CD4-positive, alpha-beta memory T cell (primary cell): ENCODE measurements around the gene GLRB. TPM values are rescaled to one million over a fixed set of nuclear protein-coding genes. Genes with fewer than 3 reads are reported as not detected.

Source experiments
- CTCF ChIA-PET: fragments of 350-600 bp; sonication (Branson Sonifier 250); formaldehyde crosslinking; loops from one replicate; lab custom pipeline; 2021; ENCODE audit warnings: inconsistent platforms; ENCODE audit not compliant: partially characterized antibody; lab: Charles Lee
- POLR2A ChIA-PET: fragments of 350-600 bp; sonication (Branson Sonifier 250); formaldehyde crosslinking; loops from one replicate; lab custom pipeline; 2021; ENCODE audit not compliant: partially characterized antibody; lab: Charles Lee
- DNase-seq, 5 donors: peaks; one replicate each; pipeline versions ENCODE4 v3.0.0 to v3.0.0-alpha.2; 2020 to 2022; ENCODE audit warnings: mixed read lengths in 1 of 5
- H3K27ac ChIP-seq: one replicate; pipeline ENCODE4 v1.7.0; 2013; ENCODE audit warnings: low read depth, low read length
- H3K27me3 ChIP-seq: 2 replicates; pipeline ENCODE4 v1.7.0; 2013; ENCODE audit warnings: mild to moderate bottlenecking, low read length, moderate library complexity; ENCODE audit not compliant: insufficient read depth
- H3K36me3 ChIP-seq: 2 replicates; pipeline ENCODE4 v1.7.0; 2013; ENCODE audit warnings: mild to moderate bottlenecking, low read length, moderate library complexity; ENCODE audit not compliant: insufficient read depth
- H3K4me1 ChIP-seq: 2 replicates; pipeline ENCODE4 v1.7.0; 2013; ENCODE audit warnings: mild to moderate bottlenecking, low read length, moderate library complexity; ENCODE audit not compliant: insufficient read depth
- H3K4me3 ChIP-seq, 2 donors: one replicate each; pipeline ENCODE4 v1.7.0; 2013; ENCODE audit warnings: low read length in 2 of 2, mild to moderate bottlenecking in 1 of 2
- H3K9me3 ChIP-seq, 2 donors: one replicate each; pipeline ENCODE4 v1.7.0; 2013; ENCODE audit warnings: low read length in 2 of 2, control low read depth in 1 of 2; ENCODE audit not compliant: control insufficient read depth in 1 of 2
- H3K27ac Mint-ChIP-seq, 7 donors: one replicate each; pipeline ENCODE4 v1.8.0; 2020 to 2021; ENCODE audit warnings: mixed read lengths in 7 of 7, mild to moderate bottlenecking in 6 of 7, inconsistent platforms in 3 of 7, moderate library complexity in 3 of 7
- H3K27me3 Mint-ChIP-seq, 2 donors: one replicate each; pipeline ENCODE4 v1.8.0; 2020 to 2021; ENCODE audit warnings: mixed read lengths in 2 of 2
- H3K36me3 Mint-ChIP-seq, 2 donors: one replicate each; pipeline ENCODE4 v1.8.0; 2020 to 2021; ENCODE audit warnings: mixed read lengths in 2 of 2, inconsistent platforms in 1 of 2, mild to moderate bottlenecking in 1 of 2
- H3K4me1 Mint-ChIP-seq, 4 donors: one replicate each; pipeline ENCODE4 v1.8.0; 2020 to 2021; ENCODE audit warnings: mixed read lengths in 4 of 4, mild to moderate bottlenecking in 1 of 4
- H3K4me3 Mint-ChIP-seq, 8 donors: one replicate each; pipeline ENCODE4 v1.8.0; 2020 to 2021; ENCODE audit warnings: mixed read lengths in 8 of 8, mild to moderate bottlenecking in 7 of 8, moderate library complexity in 6 of 8, inconsistent platforms in 3 of 8
- H3K9me3 Mint-ChIP-seq, 8 donors: one replicate each; pipeline ENCODE4 v1.8.0; 2020 to 2021; ENCODE audit warnings: mixed read lengths in 8 of 8, mild to moderate bottlenecking in 5 of 8, inconsistent platforms in 3 of 8, moderate library complexity in 1 of 8
- intact Hi-C: fragments of 100-400 bp; cut with micrococcal nuclease; formaldehyde crosslinking; loops from one replicate; pipeline ENCODE4 v1.15.1; 2023
- polyA plus RNA-seq, 2 donors: library from polyadenylated mRNA; unstranded; fragments of 300-500 nt; fragmentation: Illumina TruSeq; gene quantifications; one replicate each; pipeline ENCODE4 v1.2.3, GENCODE V29; 2021
- total RNA-seq, 2 experiments: library from RNA; stranded (reverse); gene quantifications; one replicate each; pipeline ENCODE4 v1.2.3, GENCODE V29; 2021

The GLRB gene
- not detected for total RNA-seq
- not detected for polyA plus RNA-seq

DNA sequence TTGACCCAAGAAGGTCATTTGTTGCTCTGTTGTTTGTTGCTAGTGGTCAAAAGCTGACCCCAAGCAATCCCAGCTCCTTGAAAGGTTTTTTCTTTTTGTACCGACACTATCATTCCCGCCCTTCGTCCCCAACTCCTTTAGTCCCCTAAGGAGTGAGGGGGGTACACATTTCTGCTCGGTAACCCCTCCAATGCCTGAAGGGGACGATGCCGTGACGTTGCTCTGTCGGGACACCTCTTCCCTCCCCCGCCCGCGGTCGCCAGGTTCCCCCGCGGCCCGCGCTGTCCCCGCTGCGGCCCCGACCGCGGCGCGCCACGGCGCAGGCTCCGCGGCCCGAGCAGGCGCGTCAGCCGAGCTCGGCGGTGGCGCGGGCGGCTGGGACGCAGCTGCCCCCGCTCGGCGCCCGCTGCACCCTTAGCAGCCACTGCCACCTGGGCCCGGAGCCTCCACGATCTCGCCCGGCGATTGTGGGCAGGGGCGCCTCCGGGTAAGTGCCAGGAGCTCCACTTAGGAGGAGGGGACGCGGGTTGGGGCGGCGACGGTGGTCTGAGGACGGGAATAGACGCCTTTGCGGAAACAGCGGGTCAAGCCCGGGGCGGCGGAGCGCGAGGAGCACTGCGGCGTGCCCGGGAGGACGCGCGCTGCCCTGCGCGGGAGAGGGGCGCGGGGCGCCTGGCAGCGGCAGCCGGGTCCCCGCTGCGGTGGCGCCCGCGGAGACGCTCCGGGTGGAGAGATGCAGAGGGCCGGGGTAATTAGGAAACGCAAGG is at the start of gene GLRB:
GLRB (plus strand) TSS at position 340 of the 767 bp plus-strand sequence. CDS start 1,875 bp downstream, outside the sequence.
- no peak for DNase-seq
- Mint-ChIP-seq H3K4me3 (no peak within 1 kb of the TSS), H3K27me3 (peaks cover 2 to 3% of the 10 kb centered on the region in 2 donors), H3K36me3 (no peaks in the 10 kb centered on the region), H3K27ac (no peak within 1 kb of the TSS), H3K4me1 (no peaks in the 10 kb centered on the region), H3K9me3 (peaks cover 0 to 8% (median 2%) of the 10 kb centered on the region in 8 donors)
- Histone ChIP-seq H3K27ac (no peak within 1 kb of the TSS), H3K27me3 (no peaks in the 10 kb centered on the region), H3K4me1 (no peaks in the 10 kb centered on the region), H3K4me3 (no peak within 1 kb of the TSS), H3K36me3 (no peaks in the 10 kb centered on the region), H3K9me3 (no peaks in the 10 kb centered on the region)
- POLR2A ChIA-PET: no interaction called here
- CTCF ChIA-PET: no interaction called here
- intact Hi-C loops: no loop called here

DNA sequence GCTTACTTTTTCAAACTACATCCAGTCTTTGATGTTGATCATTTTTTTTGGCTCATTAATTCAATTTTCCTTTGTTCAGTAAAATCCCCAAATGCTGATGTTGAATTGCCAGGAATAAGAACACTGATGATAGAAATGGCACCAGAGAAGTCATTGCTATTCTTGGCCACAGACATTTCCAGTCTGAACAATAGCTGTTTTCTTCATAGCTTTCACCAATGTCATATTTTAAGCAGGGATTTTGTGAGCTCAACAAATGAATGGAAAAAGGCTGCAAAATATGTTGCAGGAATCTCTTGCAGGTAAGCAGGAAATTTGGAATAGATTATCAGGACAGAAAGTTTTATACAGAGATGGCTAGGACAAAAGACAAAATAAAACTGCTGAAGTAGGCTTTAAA is 40.5 kb upstream of the GLRB start:
- H3K36me3 ChIP-seq: no peaks in the 10 kb centered on the region
- Mint-ChIP-seq H3K27me3 (no peaks in the 10 kb centered on the region), H3K4me1 (no peaks in the 10 kb centered on the region), H3K4me3 (no peak overlapping the region), H3K9me3 (peaks cover 0 to 2% (median 0%) of the 10 kb centered on the region in 8 donors), H3K27ac (no peak overlapping the region), H3K36me3 (no peaks in the 10 kb centered on the region)
- no peaks in the 10 kb centered on the region for H3K9me3 ChIP-seq
- no peak overlapping the region for H3K4me3 ChIP-seq
- H3K27ac ChIP-seq: no peak overlapping the region
- no peaks in the 10 kb centered on the region for H3K27me3 ChIP-seq
- no peaks in the 10 kb centered on the region for H3K4me1 ChIP-seq
- intact Hi-C loops: no loop called here
- POLR2A ChIA-PET: no interaction called here
- CTCF ChIA-PET: interaction anchor here (0.7 to 1.4 kb wide), 2 partner anchors 15 to 950 kb away, joined by 3 to 4 read pairs; no protein-coding TSS in a partner anchor
- DNase-seq: no peak

DNA sequence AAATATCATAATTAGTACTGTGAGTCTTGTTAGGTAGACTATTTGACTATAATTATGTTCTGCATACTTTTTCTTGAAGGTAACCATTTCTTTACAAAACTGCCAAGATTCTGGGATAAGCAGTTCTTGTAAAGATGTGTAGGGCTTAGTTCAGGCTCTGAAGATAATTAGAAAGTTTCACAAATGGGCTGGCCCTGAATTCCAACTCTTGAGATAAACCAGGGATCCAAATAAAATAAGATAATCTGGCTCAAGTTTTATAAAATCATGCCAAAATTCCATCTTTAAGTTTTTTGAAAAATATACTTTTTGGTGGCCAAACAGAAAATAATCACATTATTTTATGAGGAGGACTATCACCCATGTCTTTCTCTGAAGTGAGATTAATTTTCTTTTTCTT is 35.5 kb upstream of the GLRB start:
- no peaks in the 10 kb centered on the region for H3K9me3 Mint-ChIP-seq
- no peaks in the 10 kb centered on the region for H3K4me1 ChIP-seq
- no peak for DNase-seq
- H3K27ac Mint-ChIP-seq: no peak overlapping the region
- no peaks in the 10 kb centered on the region for H3K27me3 ChIP-seq
- intact Hi-C loops: no loop called here
- peaks cover 0 to 1% of the 10 kb centered on the region in 2 donors for H3K27me3 Mint-ChIP-seq
- no peak overlapping the region for H3K27ac ChIP-seq
- no peaks in the 10 kb centered on the region for H3K9me3 ChIP-seq
- H3K36me3 ChIP-seq: no peaks in the 10 kb centered on the region
- H3K4me3 Mint-ChIP-seq: no peak overlapping the region
- H3K36me3 Mint-ChIP-seq: no peaks in the 10 kb centered on the region
- POLR2A ChIA-PET: no interaction called here
- CTCF ChIA-PET: no interaction called here
- no peak overlapping the region for H3K4me3 ChIP-seq
- H3K4me1 Mint-ChIP-seq: no peaks in the 10 kb centered on the region

DNA sequence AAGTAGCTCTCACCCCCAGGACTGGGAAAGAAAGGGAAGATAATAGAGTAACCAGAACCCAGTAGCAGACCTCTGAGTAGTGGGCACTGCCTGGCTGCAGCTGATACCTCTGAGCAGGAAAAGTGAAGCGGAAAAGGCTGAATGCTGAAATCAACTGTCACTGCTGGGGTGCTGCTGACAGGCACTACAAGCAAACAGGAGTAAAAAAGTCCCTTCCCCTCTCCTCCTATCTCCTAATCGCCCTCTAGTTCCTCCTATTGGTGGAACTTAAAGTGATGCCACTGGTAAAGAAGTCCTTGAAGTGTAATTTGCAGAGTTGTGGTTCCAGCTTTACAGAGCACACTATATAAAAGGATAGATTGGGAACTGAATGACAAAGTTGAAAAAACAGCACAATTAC is 32.8 kb upstream of the GLRB start:
- ChIA-PET POLR2A (no interaction called here), CTCF (no interaction called here)

DNA sequence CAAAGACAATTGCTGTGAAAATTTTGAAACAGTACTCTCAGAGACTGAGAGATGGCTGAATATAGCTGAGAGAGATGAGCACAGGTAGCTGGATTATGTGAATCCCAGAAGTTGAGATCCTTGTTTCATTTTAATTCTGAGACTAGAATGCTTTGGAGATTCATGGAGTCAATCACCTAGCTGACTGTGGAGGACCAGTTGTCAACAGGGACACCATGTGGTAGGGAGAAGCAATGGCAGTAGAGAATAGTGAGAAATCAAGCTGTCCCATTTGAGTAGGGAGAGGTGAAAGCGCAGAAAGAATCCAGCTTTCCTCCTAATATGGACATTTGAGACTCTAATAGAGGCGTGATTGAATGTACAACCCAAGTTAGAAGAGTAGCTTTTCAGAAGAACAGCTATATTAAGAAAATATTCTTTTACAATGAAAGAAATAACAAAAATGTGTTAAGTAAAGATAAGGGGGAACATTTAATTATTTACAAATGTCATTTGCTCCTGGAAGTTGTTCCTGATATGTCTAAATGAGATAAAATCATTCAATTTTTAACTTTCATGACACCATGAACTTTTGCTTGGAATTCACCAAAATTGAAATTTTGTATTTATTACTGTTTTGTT is 30.3 kb upstream of the GLRB start:
- Histone ChIP-seq H3K4me1 (no peaks in the 10 kb centered on the region), H3K27me3 (no peaks in the 10 kb centered on the region), H3K4me3 (no peak overlapping the region), H3K9me3 (no peaks in the 10 kb centered on the region), H3K27ac (no peak overlapping the region), H3K36me3 (no peaks in the 10 kb centered on the region)
- H3K4me3 Mint-ChIP-seq: no peak overlapping the region
- H3K27ac Mint-ChIP-seq: no peak overlapping the region
- ChIA-PET CTCF (no interaction called here), POLR2A (no interaction called here)
- H3K9me3 Mint-ChIP-seq: peaks cover 0 to 4% (median 0%) of the 10 kb centered on the region in 8 donors
- H3K36me3 Mint-ChIP-seq: no peaks in the 10 kb centered on the region
- intact Hi-C loops: no loop called here
- H3K27me3 Mint-ChIP-seq: peaks cover 0 to 1% of the 10 kb centered on the region in 2 donors
- no peak for DNase-seq
- no peaks in the 10 kb centered on the region for H3K4me1 Mint-ChIP-seq

More for the DNA sequence above, 32.8 kb upstream of the GLRB start:
- Mint-ChIP-seq H3K27me3 (peaks cover 0 to 1% of the 10 kb centered on the region in 2 donors), H3K9me3 (peaks cover 0 to 4% (median 0%) of the 10 kb centered on the region in 8 donors), H3K4me3 (no peak overlapping the region), H3K27ac (no peak overlapping the region), H3K4me1 (no peaks in the 10 kb centered on the region), H3K36me3 (no peaks in the 10 kb centered on the region)
- Histone ChIP-seq H3K9me3 (no peaks in the 10 kb centered on the region), H3K36me3 (no peaks in the 10 kb centered on the region), H3K4me3 (no peak overlapping the region), H3K27me3 (no peaks in the 10 kb centered on the region), H3K27ac (no peak overlapping the region), H3K4me1 (no peaks in the 10 kb centered on the region)
- intact Hi-C loops: no loop called here
- DNase-seq: no peak

DNA sequence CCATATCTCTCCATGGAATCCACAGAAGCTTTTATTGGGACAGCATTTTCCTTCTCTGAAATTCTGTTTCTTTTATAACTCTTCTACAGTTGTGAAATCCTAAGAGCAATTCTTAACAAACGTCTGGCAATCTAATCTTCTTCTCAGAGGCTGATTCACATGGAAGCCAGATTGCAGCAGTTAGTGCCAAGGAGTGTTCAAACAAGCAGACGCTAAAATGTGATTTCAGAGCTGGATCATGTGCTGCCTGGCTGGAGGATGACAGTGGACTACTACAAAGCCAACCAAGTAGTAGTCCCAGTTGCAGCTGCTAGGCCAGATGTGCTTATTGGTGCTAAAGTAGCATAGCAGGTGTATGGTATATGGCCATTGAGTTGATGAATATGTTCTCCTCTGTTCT is 27.7 kb upstream of the GLRB start:
- Histone ChIP-seq H3K27ac (no peak overlapping the region), H3K9me3 (no peaks in the 10 kb centered on the region), H3K4me3 (no peak overlapping the region), H3K4me1 (no peaks in the 10 kb centered on the region), H3K27me3 (no peaks in the 10 kb centered on the region), H3K36me3 (no peaks in the 10 kb centered on the region)
- intact Hi-C loops: no loop called here
- DNase-seq: no peak
- H3K36me3 Mint-ChIP-seq: no peaks in the 10 kb centered on the region
- no peak overlapping the region for H3K27ac Mint-ChIP-seq
- peaks cover 0 to 1% of the 10 kb centered on the region in 2 donors for H3K27me3 Mint-ChIP-seq
- CTCF ChIA-PET: no interaction called here
- no peak overlapping the region for H3K4me3 Mint-ChIP-seq
- POLR2A ChIA-PET: no interaction called here
- no peaks in the 10 kb centered on the region for H3K4me1 Mint-ChIP-seq
- peaks cover 0 to 7% (median 3%) of the 10 kb centered on the region in 8 donors for H3K9me3 Mint-ChIP-seq

DNA sequence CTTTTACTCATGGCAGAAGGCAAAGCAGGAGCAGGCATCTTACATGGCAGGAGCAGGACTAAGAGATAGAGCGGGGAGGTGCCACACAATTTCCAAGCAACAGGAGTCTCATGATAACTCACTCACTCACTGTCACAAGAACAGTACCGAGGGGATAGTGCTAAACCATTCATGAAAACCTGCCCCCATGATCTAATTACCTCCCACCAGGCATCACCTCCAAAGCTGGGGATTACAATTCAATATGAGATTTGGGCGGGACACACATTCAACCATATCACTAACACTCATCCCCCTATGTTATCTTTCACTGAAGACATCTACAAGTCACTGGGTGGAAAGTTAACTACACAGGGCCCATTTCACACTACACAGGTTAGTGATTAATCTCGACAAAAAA is 25.4 kb upstream of the GLRB start:
- Mint-ChIP-seq H3K36me3 (no peaks in the 10 kb centered on the region), H3K4me3 (no peak overlapping the region), H3K27ac (no peak overlapping the region), H3K9me3 (peaks cover 0 to 7% (median 3%) of the 10 kb centered on the region in 8 donors), H3K27me3 (no peaks in the 10 kb centered on the region), H3K4me1 (no peaks in the 10 kb centered on the region)
- intact Hi-C loops: no loop called here
- ChIA-PET CTCF (interaction anchor here (1.4 kb wide), 1 partner anchor 16 kb away, joined by 4 read pairs; no protein-coding TSS in a partner anchor), POLR2A (no interaction called here)
- no peak for DNase-seq
- H3K36me3 ChIP-seq: no peaks in the 10 kb centered on the region
- no peaks in the 10 kb centered on the region for H3K27me3 ChIP-seq
- no peaks in the 10 kb centered on the region for H3K9me3 ChIP-seq
- H3K4me1 ChIP-seq: no peaks in the 10 kb centered on the region
- H3K4me3 ChIP-seq: no peak overlapping the region
- H3K27ac ChIP-seq: no peak overlapping the region
